ENCODE measurements around the gene PUS10.
"Not testable (repeated sequence)": the region's sequence is repeated elsewhere in the genome, so short reads cannot be mapped to it uniquely, and the experiment has no call there.

PUS10 gene

GRCh38 chr2:60925994-60926740, 91.9 kb downstream of the PUS10 start:
- no peak for DNase-seq

GRCh38 chr2:60907329-60907728, 110.7 kb downstream of the PUS10 start:
- no peak for DNase-seq

GRCh38 chr2:60906395-60906794, 111.7 kb downstream of the PUS10 start:
- DNase-seq = no peak

- not testable (repeated sequence) for DNase-seq
Measured at GRCh38 chr2:60905867-60906266, 112.2 kb downstream of the PUS10 start.

GRCh38 chr2:60901296-60901695, 116.8 kb downstream of the PUS10 start:
- not testable (repeated sequence) for DNase-seq

GRCh38 chr2:60899892-60900249, 118.2 kb downstream of the PUS10 start:
- DNase-seq = no peak

GRCh38 chr2:60899230-60899891, 118.7 kb downstream of the PUS10 start:
- DNase-seq = no peak

- no peak for DNase-seq
Measured at GRCh38 chr2:60898567-60898966, 119.5 kb downstream of the PUS10 start.
